HepG2 (cell line): ENCODE measurements around the gene JADE3. TPM values are rescaled to one million over a fixed set of nuclear protein-coding genes. Genes with fewer than 3 reads are reported as not detected.

Source experiments
- ASH2L ChIP-seq: fragments of 300-600, 200-600 bp; sonication (generic); IDR thresholded peaks from 2 replicates; pipeline ENCODE4 v1.7.0; 2017; ENCODE audit warnings: low read depth, mild to moderate bottlenecking, moderate library complexity, mixed read lengths, low read length; ENCODE audit not compliant: insufficient read length
- BCL6 ChIP-seq: IDR thresholded peaks from 2 replicates; pipeline ENCODE4 v1.6.1; 2016; ENCODE audit warnings: missing genetic modification reagents, missing compliant biosample characterization
- CEBPG ChIP-seq: IDR thresholded peaks from 2 replicates; pipeline ENCODE4 v1.6.1; 2016
- ELF3 ChIP-seq: IDR thresholded peaks from 2 replicates; pipeline ENCODE4 v1.6.1; 2016; ENCODE audit warnings: missing genetic modification reagents, missing compliant biosample characterization
- POLR2A ChIP-seq, 2 experiments: IDR thresholded peaks; 2 replicates each; pipeline ENCODE4 v1.6.1; 2011; ENCODE audit warnings: low read depth in 2 of 2, low read length in 2 of 2, mild to moderate bottlenecking in 1 of 2, moderate library complexity in 1 of 2; ENCODE audit not compliant: insufficient read depth in 1 of 2
- SRSF1 ChIP-seq: fragments of 200-400 bp; formaldehyde crosslinking; optimal IDR thresholded peaks from 2 replicates; pipeline ENCODE3; 2017; ENCODE audit warnings: mild to moderate bottlenecking, low read depth, low read length, moderate library complexity
- SRSF9 ChIP-seq: fragments of 200-400 bp; formaldehyde crosslinking; IDR thresholded peaks from 2 replicates; pipeline ENCODE4 v1.6.1; 2018; ENCODE audit warnings: borderline replicate concordance, mild to moderate bottlenecking, low read depth, low read length; ENCODE audit not compliant: insufficient read depth, poor library complexity, severe bottlenecking
- ZNF362 ChIP-seq: sonication (generic); formaldehyde crosslinking; IDR thresholded peaks from 2 replicates; pipeline ENCODE4 v1.4.0; 2020; ENCODE audit warnings: missing genetic modification reagents, mild to moderate bottlenecking, borderline replicate concordance
- ZNF687 ChIP-seq: sonication (generic); formaldehyde crosslinking; IDR thresholded peaks from 2 replicates; pipeline ENCODE4 v1.5.1; 2020; ENCODE audit warnings: mild to moderate bottlenecking, missing genetic modification reagents, moderate library complexity
- polyA plus RNA-seq, 8 experiments: library from polyadenylated mRNA; depleted of rRNA in 3 of 8; stranded (reverse) in 7 of 8; unstranded in 1 of 8; fragments of >200 nt; fragmentation: Illumina TruSeq in 4 of 8; extraction: Trizol in 4 of 8; gene quantifications; 2 replicates each; pipeline versions ENCODE4 v1.2.1 to v1.2.3, GENCODE V29; 2011 to 2016; ENCODE audit warnings: low read depth in 4 of 8, missing spikeins in 1 of 8, mixed read lengths in 1 of 8; ENCODE audit not compliant: insufficient read depth in 1 of 8
- total RNA-seq, 5 experiments: library from RNA; depleted of rRNA; stranded (reverse); fragments of >200 nt; fragmentation: Illumina TruSeq; extraction: Trizol; gene quantifications; 2 replicates each; pipeline ENCODE4 v1.2.3, GENCODE V29; 2016; ENCODE audit warnings: low read depth in 1 of 5

Gene JADE3
- total and polyA plus RNA-seq, 2 of the 13 experiments (the other 11 are each of a cell fraction or from before 2014, with no cell fraction given): 7.7 to 7.8 TPM

- TF ChIP-seq SRSF9 (no peak), SRSF1 (peak; percentile 68), POLR2A (IDR thresholded peaks at IDR 0.05; ENCODE audit: insufficient read depth in 1 of 2, low read depth in 2 of 2, low read length in 2 of 2) (peak in 1 of 2 experiments; percentile 58; a peak in 1 of 4 replicates), ELF3 (CRISPR knock-in tag) (0 out of 2 replicates have a peak, but pooled peaks have one; percentile 7), CEBPG (CRISPR knock-in tag) (peak; percentile 58; the same call in 1 of the 2 replicates), ZNF362 (CRISPR knock-in tag) (peak; percentile 92), ZNF687 (CRISPR knock-in tag) (peak; percentile 80), BCL6 (CRISPR knock-in tag) (peak; percentile 31), ASH2L (peak; percentile 20)
Measured at GRCh38 chrX:47078129-47079043, 166.2 kb downstream of the JADE3 start, which contains the start of gene RGN (continued).
